ENCODE results near the gene SYF2. TPM values are rescaled to one million over a fixed set of nuclear protein-coding genes. Genes with fewer than 3 reads are reported as not detected.

The SYF2 gene
- total and polyA plus RNA-seq, 2 of the 13 experiments (the other 11 are each of a cell fraction or from before 2014, with no cell fraction given): 17.8 to 34.1 TPM

GRCh38 chr1:25197235-25197975 is 34.9 kb downstream of the SYF2 start (continued):
- TF ChIP-seq CEBPZ (IDR thresholded peaks at IDR 0.05; ENCODE audit: low read length) (no peak), GABPA (IDR thresholded peaks at IDR 0.05; ENCODE audit: low read depth, low read length) (no peak), GABPA (CRISPR knock-in tag; IDR thresholded peaks at IDR 0.05; ENCODE audit: low read depth) (no peak), PHF21A (CRISPR knock-in tag; IDR thresholded peaks at IDR 0.05) (0 out of 2 replicates have a peak, but pooled peaks have one; percentile 33), ZNF891 (CRISPR knock-in tag; IDR thresholded peaks at IDR 0.05) (no peak), MEIS2 (CRISPR knock-in tag; IDR thresholded peaks at IDR 0.05) (no peak), ZNF547 (CRISPR knock-in tag; IDR thresholded peaks at IDR 0.05) (no peak), ZNF615 (CRISPR knock-in tag; IDR thresholded peaks at IDR 0.05; ENCODE audit: borderline replicate concordance) (no peak), EHMT2 (IDR thresholded peaks at IDR 0.05; ENCODE audit: borderline replicate concordance, low read depth, low read length) (peak; percentile 28; the same call in 1 of the 2 replicates), ZNF782 (CRISPR knock-in tag; IDR thresholded peaks at IDR 0.05; ENCODE audit: borderline replicate concordance) (no peak), NRL (CRISPR knock-in tag; IDR thresholded peaks at IDR 0.05; ENCODE audit: borderline replicate concordance) (no peak), ZNF180 (CRISPR knock-in tag; IDR thresholded peaks at IDR 0.05; ENCODE audit: borderline replicate concordance, low read depth) (no peak), ZSCAN12 (CRISPR knock-in tag; IDR thresholded peaks at IDR 0.05) (no peak), ZNF644 (CRISPR knock-in tag; IDR thresholded peaks at IDR 0.05; ENCODE audit: low read depth) (0 out of 2 replicates have a peak, but pooled peaks have one; percentile 56), SNAPC4 (CRISPR knock-in tag; IDR thresholded peaks at IDR 0.05) (no peak), FOXC1 (CRISPR knock-in tag; IDR thresholded peaks at IDR 0.05; ENCODE audit: borderline replicate concordance) (no peak), MXD4 (CRISPR knock-in tag; IDR thresholded peaks at IDR 0.05) (0 out of 2 replicates have a peak, but pooled peaks have one; percentile 10), ZNF670 (CRISPR knock-in tag; IDR thresholded peaks at IDR 0.05; ENCODE audit: borderline replicate concordance) (no peak), ZNF20 (CRISPR knock-in tag; IDR thresholded peaks at IDR 0.05) (no peak), KDM5A (IDR thresholded peaks at IDR 0.05; ENCODE audit: borderline replicate concordance, low read length) (no peak)

Measured in HepG2 (cell line).